Esophagus squamous epithelium (tissue), 5 donors: ENCODE data around the gene ATG2A. TPM values are rescaled to one million over a fixed set of nuclear protein-coding genes. Genes with fewer than 3 reads are reported as not detected.

ENCODE experiments used
- DNase-seq: peaks from one replicate; lab custom pipeline; 2025; lab: John Stamatoyannopoulos, UW
- H3K27ac ChIP-seq, 4 donors: fragments of 200-600 bp; sonication (generic); one replicate each; pipeline ENCODE4 v1.5.1; 2016 to 2019; ENCODE audit warnings: mild to moderate bottlenecking in 1 of 4
- H3K27me3 ChIP-seq, 4 donors: fragments of 200-600 bp; sonication (generic); 1 replicate in 3 of 4; 2 replicates in 1 of 4; pipeline versions ENCODE4 v1.5.1 to v1.6.0; 2017 to 2021; ENCODE audit warnings: antibody characterized with exemption in 1 of 4
- H3K36me3 ChIP-seq, 3 donors: fragments of 200-600 bp; sonication (generic); one replicate each; pipeline ENCODE4 v1.5.1; 2016 to 2019
- H3K4me1 ChIP-seq, 3 donors: fragments of 200-600 bp; sonication (generic); one replicate each; pipeline ENCODE4 v1.5.1; 2017 to 2019
- H3K4me3 ChIP-seq, 4 donors: fragments of 200-600 bp; sonication (generic); 1 replicate in 3 of 4; 2 replicates in 1 of 4; pipeline ENCODE4 v1.5.1; 2016 to 2019; ENCODE audit warnings: mild to moderate bottlenecking in 2 of 4, moderate library complexity in 1 of 4
- H3K9me3 ChIP-seq, 3 donors: fragments of 200-600 bp; sonication (generic); one replicate each; pipeline ENCODE4 v1.5.1; 2016 to 2019
- CTCF ChIP-seq, 6 experiments: fragments of 450-650 bp in 4 of 6; fragments of 200-600 bp in 2 of 6; sonication (generic) in 2 of 6; IDR thresholded peaks; one replicate each; pipeline ENCODE4 v1.5.1; 2016 to 2019; ENCODE audit warnings: antibody characterized with exemption in 6 of 6, mild to moderate bottlenecking in 4 of 6, moderate library complexity in 4 of 6
- POLR2A ChIP-seq, 4 donors: fragments of 450-650 bp; IDR thresholded peaks; one replicate each; pipeline ENCODE4 v1.6.1; 2017; ENCODE audit warnings: antibody characterized with exemption in 4 of 4, mild to moderate bottlenecking in 4 of 4, moderate library complexity in 3 of 4
- WGBS, 2 donors: methylation state at CpG; one replicate each; pipeline ENCODE4 v1.1.5; 2018; 5-methylcytosine and 5-hydroxymethylcytosine counted together
- intact Hi-C: fragments of 100-400 bp; cut with DNase I; formaldehyde crosslinking; loops from one replicate; pipeline ENCODE4 v1.15.0; 2022
- total RNA-seq, 4 donors: library from RNA; depleted of rRNA; stranded (reverse); fragments of >200 nt; gene quantifications; one replicate each; pipeline ENCODE4 v1.1.0, GENCODE V29; 2016
- donor health status: DM: yes; HTN: yes; CAD: no.

ATG2A gene
- total RNA-seq, 4 donors from 2014 or later, result 14.1 to 26.1 (median 19.6) TPM

DNA sequence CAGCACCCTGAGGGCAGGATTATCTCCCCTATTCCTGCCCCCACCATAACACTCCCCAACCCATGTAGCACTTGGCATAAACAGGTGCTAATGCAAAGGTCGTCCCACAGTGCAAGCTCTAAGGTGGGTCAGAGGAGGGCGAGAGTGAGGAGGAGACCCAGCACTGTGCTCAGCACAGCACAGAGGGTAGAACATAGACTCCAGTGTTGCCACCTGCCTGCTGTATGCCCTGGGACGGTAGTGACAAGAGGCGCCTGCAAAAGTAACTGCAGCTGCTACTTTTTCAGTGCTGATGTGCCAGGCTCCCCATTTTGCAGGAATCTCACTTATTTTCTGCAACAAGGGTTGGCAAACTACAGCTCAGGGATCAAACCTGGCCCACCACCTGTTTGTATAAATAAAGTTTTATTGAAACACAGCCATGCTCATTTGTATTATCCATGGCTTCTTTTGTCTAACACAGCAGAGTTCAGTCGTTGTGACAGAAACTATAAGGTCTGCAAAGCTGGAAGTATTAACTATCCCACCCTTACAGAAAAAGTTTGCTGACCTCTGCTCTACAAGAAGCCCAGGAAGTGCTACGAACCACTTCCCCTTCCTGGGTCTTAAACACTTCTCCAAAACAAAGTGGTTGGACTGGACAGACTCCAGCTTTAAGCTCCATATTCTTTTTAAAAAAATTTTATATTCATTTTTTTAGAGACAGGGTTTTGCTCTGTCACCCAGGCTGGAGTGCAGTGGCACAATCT is 55.6 kb downstream of the ATG2A start:
- intact Hi-C loops, result no loop called here

GRCh38 chr11:64859542-64860414 is 57.2 kb downstream of the ATG2A start:
- DNase-seq, result no peak
- intact Hi-C loops, result no loop called here
- no peak overlapping the region for H3K4me3 ChIP-seq
- 71 to 82% methylated on average over 19 to 20 of the region's 33 CpGs for WGBS, 2 donors
- peak overlapping the region; percentile 58 to 90 (median 85) for H3K27ac ChIP-seq
- TF ChIP-seq POLR2A (IDR thresholded peaks at IDR 0.05) (peak in 1 of 4 donors; percentile 54), CTCF (IDR thresholded peaks at IDR 0.05) (no peak)
- peaks cover 64 to 99% (median 85%) of the 10 kb centered on the region in 3 donors for H3K4me1 ChIP-seq
- H3K36me3 ChIP-seq, result peaks cover 0 to 30% (median 0%) of the 10 kb centered on the region in 3 donors
- H3K27me3 ChIP-seq, result no peaks in the 10 kb centered on the region
- H3K9me3 ChIP-seq, result no peaks in the 10 kb centered on the region

More for the DNA sequence above, 55.6 kb downstream of the ATG2A start:
- Histone ChIP-seq H3K27ac (peak overlapping the region; percentile 78 to 93 (median 90)), H3K4me1 (peaks cover 56 to 99% (median 83%) of the 10 kb centered on the region in 3 donors), H3K4me3 (no peak overlapping the region), H3K27me3 (no peaks in the 10 kb centered on the region), H3K36me3 (peaks cover 0 to 30% (median 0%) of the 10 kb centered on the region in 3 donors), H3K9me3 (no peaks in the 10 kb centered on the region)
- 66 to 69% methylated on average over 6 of the region's 6 CpGs for WGBS, 2 donors
- no peak for TF ChIP-seq POLR2A (IDR thresholded peaks at IDR 0.05)
- no peak for TF ChIP-seq CTCF (IDR thresholded peaks at IDR 0.05)
- no peak for DNase-seq

- no peak for DNase-seq
- peak overlapping the region; percentile 58 to 90 (median 85) for H3K27ac ChIP-seq
- H3K4me3 ChIP-seq, result peak overlapping the region in 1 of 4 donors; percentile 19
- H3K9me3 ChIP-seq, result no peaks in the 10 kb centered on the region
- peaks cover 2 to 41% (median 10%) of the 10 kb centered on the region in 3 donors for H3K36me3 ChIP-seq
- TF ChIP-seq POLR2A (IDR thresholded peaks at IDR 0.05) (no peak), CTCF (IDR thresholded peaks at IDR 0.05) (no peak)
- H3K27me3 ChIP-seq, result no peaks in the 10 kb centered on the region
- WGBS, 2 donors, result 41 to 51% methylated on average over 5 to 11 of the region's 19 CpGs
- intact Hi-C loops, result no loop called here
- H3K4me1 ChIP-seq, result peaks cover 59 to 99% (median 85%) of the 10 kb centered on the region in 3 donors
These were observed 58.3 kb downstream of the ATG2A start for GRCh38 chr11:64858467-64859263.

- intact Hi-C loops, result no loop called here
- TF ChIP-seq CTCF (IDR thresholded peaks at IDR 0.05) (no peak), POLR2A (IDR thresholded peaks at IDR 0.05) (no peak)
- Histone ChIP-seq H3K27me3 (no peaks in the 10 kb centered on the region), H3K27ac (peak overlapping the region; percentile 45 to 90 (median 83)), H3K4me1 (peaks cover 56 to 99% (median 83%) of the 10 kb centered on the region in 3 donors), H3K9me3 (no peaks in the 10 kb centered on the region), H3K36me3 (peaks cover 3 to 53% (median 13%) of the 10 kb centered on the region in 3 donors), H3K4me3 (no peak overlapping the region)
- DNase-seq, result no peak
- 85 to 87% methylated on average over 5 of the region's 6 CpGs for WGBS, 2 donors
These were observed 59.5 kb downstream of the ATG2A start for GRCh38 chr11:64857485-64857884.
